Immature natural killer cell (primary cell): ENCODE data around the gene CLEC2L. TPM values are rescaled to one million over a fixed set of nuclear protein-coding genes. Genes with fewer than 3 reads are reported as not detected.

Experiments
- DNase-seq, 3 donors: peaks; one replicate each; pipeline ENCODE4 v3.0.0; 2022; ENCODE audit warnings: mixed read lengths in 1 of 3
- H3K27ac Mint-ChIP-seq, 6 donors: one replicate each; pipeline ENCODE4 v1.8.0; 2020; ENCODE audit warnings: mixed read lengths in 6 of 6, mild to moderate bottlenecking in 5 of 6, inconsistent platforms in 4 of 6, moderate library complexity in 3 of 6
- H3K27me3 Mint-ChIP-seq, 3 donors: one replicate each; pipeline ENCODE4 v1.8.0; 2020 to 2021; ENCODE audit warnings: low read depth in 3 of 3, mild to moderate bottlenecking in 3 of 3, mixed read lengths in 3 of 3, moderate library complexity in 3 of 3, inconsistent platforms in 1 of 3
- H3K36me3 Mint-ChIP-seq, 3 donors: one replicate each; pipeline ENCODE4 v1.8.0; 2020; ENCODE audit warnings: mixed read lengths in 3 of 3, inconsistent platforms in 2 of 3, mild to moderate bottlenecking in 2 of 3
- H3K4me1 Mint-ChIP-seq, 2 donors: one replicate each; pipeline ENCODE4 v1.8.0; 2020; ENCODE audit warnings: inconsistent platforms in 2 of 2, mild to moderate bottlenecking in 2 of 2, mixed read lengths in 2 of 2, moderate library complexity in 1 of 2
- H3K4me3 Mint-ChIP-seq, 5 donors: one replicate each; pipeline ENCODE4 v1.8.0; 2020; ENCODE audit warnings: mild to moderate bottlenecking in 5 of 5, mixed read lengths in 5 of 5, inconsistent platforms in 3 of 5, moderate library complexity in 3 of 5
- H3K9me3 Mint-ChIP-seq, 6 donors: one replicate each; pipeline ENCODE4 v1.8.0; 2020; ENCODE audit warnings: mild to moderate bottlenecking in 6 of 6, mixed read lengths in 6 of 6, inconsistent platforms in 4 of 6, moderate library complexity in 3 of 6
- polyA plus RNA-seq, 3 donors: library from polyadenylated mRNA; unstranded; fragments of 300-500 nt; fragmentation: Illumina TruSeq; gene quantifications; one replicate each; pipeline ENCODE4 v1.2.3, GENCODE V29; 2021

Gene CLEC2L
- polyA plus RNA-seq, 3 donors from 2014 or later, result 0.19 TPM; not detected in 2

DNA sequence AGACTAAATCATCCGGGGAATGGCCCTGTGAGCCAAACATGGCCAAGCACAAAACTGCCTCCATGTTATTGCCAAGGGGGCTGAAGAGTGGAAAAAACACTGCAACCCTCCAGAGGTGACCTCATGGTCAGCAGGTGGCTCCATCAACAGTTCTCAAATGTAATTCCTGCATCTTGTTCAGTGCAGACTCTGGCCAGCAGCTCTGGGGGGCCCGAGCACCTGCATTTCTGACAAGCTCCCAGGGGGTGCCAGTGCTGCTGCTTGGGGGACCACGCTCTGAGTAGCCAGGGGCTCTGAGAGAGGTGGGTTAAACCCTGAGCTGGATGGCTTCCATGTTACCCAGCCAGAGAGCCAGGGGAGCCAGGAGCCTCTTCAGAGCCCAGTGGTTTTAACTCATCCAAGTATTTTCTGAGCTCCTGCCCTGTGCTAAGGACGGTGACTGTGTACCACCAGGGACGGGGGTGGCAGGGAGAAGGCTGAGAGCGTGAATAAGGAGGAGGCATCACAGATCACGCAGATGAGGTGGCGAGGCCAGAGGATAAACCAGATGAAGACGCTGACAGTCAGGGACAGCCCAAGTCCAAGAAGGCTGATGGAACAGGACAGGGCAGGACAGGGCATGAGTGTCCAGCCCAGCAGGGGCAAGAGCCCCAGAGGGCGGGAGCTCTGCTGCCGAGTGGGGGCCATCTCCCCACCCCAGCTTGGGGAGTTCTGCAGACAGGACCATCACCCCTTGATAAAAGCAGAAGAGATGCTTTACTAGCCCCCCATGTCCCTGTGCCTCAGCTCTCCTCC is 52.9 kb downstream of the CLEC2L start:
- H3K36me3 Mint-ChIP-seq, result peaks cover 9 to 30% (median 16%) of the 10 kb centered on the region in 3 donors
- H3K27me3 Mint-ChIP-seq, result peaks cover 0 to 11% (median 9%) of the 10 kb centered on the region in 3 donors
- H3K27ac Mint-ChIP-seq, result peak overlapping the region in 4 of 6 donors; percentile 12 to 45 (median 28)
- no peaks in the 10 kb centered on the region for H3K4me1 Mint-ChIP-seq
- H3K4me3 Mint-ChIP-seq, result no peak overlapping the region
- no peaks in the 10 kb centered on the region for H3K9me3 Mint-ChIP-seq
- no peak for DNase-seq

DNA sequence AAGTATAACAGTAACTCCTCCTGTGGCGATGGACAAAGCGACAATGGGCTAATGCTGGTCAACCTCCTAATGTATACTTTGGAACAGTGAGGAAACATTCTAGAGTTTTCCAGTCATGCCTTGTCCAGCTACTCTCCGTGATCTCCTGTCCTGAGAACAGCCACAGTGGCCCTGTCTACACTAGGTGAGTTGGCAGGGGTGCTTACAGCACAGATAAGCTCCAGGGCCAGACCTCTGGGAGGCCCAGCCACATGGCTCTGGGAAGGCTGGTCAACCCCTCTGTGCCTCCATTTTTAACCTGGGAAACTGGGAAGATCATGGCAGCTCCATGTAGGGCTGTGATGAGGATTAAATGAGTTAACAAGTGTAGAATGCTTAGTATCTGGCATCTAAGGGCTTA is 57.0 kb downstream of the CLEC2L start:
- H3K27ac Mint-ChIP-seq, result peak overlapping the region in 1 of 6 donors; percentile 58

DNA sequence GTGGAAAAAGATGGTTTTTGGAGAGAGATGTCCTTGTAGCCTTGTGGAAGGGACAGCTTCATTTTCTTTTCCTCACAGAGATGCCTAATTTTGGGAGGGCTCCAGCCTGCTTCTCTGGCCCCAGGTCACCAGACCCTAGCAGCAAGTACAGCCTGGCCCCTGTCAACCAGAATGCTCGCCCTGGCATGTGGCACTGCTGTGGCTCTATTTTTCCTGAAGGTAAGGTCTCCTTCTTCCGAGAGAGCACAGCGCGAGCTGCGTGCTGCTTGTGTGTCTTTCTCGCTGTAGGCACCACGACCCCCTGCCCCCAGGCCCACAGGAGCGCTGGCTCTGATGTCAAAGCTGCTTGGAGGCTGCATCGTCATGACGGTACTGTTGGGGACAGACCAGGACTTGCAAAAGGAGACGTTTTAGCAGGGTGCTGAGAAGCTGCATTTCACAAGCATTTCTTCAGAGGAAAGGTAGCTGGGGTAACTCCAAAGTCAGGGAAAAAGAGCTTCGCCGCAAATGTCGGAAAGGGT is 58.7 kb downstream of the CLEC2L start:
- no peaks in the 10 kb centered on the region for H3K9me3 Mint-ChIP-seq
- H3K27ac Mint-ChIP-seq, result peak overlapping the region in 3 of 6 donors; percentile 14 to 77 (median 59)
- H3K4me1 Mint-ChIP-seq, result peaks cover 17 to 21% of the 10 kb centered on the region in 2 donors
- H3K36me3 Mint-ChIP-seq, result peaks cover 16 to 56% (median 21%) of the 10 kb centered on the region in 3 donors
- DNase-seq, result no peak
- H3K4me3 Mint-ChIP-seq, result no peak overlapping the region
- H3K27me3 Mint-ChIP-seq, result peaks cover 2 to 10% (median 5%) of the 10 kb centered on the region in 3 donors

More for the DNA sequence above, 57.0 kb downstream of the CLEC2L start:
- Mint-ChIP-seq H3K9me3 (no peaks in the 10 kb centered on the region), H3K27me3 (peaks cover 2 to 9% (median 9%) of the 10 kb centered on the region in 3 donors), H3K36me3 (peaks cover 4 to 44% (median 16%) of the 10 kb centered on the region in 3 donors), H3K4me1 (peaks cover 17 to 21% of the 10 kb centered on the region in 2 donors), H3K4me3 (no peak overlapping the region)
- no peak for DNase-seq

GRCh38 chr7:139582671-139583155 is 59.2 kb downstream of the CLEC2L start:
- Mint-ChIP-seq H3K36me3 (peaks cover 16 to 60% (median 21%) of the 10 kb centered on the region in 3 donors), H3K4me3 (peak overlapping the region in 2 of 5 donors; percentile 13 to 25), H3K27ac (peak overlapping the region in 5 of 6 donors; percentile 14 to 77 (median 59))

DNA sequence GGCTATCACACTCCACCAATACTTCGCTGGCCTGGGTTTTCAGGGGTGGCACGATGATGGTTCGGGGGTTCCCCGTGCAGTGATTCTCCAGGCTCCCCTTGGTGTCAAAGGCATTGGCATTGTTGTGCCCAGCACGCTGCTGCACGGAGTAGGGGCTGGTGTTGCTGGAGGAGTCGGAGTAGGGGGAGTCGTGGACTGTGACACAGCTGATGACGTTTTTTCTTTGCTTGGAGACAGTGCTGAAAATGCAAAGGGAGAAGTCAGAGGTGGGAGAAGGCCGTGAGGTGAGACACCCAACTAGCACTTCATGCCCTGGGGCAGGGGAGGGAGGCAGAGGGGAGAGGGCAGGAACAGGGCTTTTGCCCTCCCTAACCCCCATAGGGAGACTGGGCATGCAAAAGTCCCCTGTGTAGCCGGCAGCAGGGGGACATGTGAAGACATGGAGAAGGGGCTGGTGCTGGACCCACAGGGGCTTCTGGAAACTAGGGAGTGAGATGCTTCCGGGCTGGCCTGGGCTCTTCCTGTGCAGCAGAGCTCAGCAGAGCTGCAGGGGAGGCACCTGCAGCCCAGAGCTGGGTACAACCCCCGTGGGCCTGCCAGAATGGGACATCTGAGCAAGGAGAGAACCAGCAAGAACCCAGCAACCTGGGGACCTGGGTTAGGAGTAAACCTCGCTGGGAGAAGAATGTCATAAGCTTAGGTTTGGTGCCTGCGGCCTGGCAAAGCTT is 60.5 kb downstream of the CLEC2L start:
- H3K27me3 Mint-ChIP-seq, result peaks cover 2 to 8% (median 5%) of the 10 kb centered on the region in 3 donors
- H3K4me3 Mint-ChIP-seq, result no peak overlapping the region
- peak overlapping the region in 2 of 6 donors; percentile 31 to 83 for H3K27ac Mint-ChIP-seq
- peaks cover 14 to 57% (median 19%) of the 10 kb centered on the region in 3 donors for H3K36me3 Mint-ChIP-seq
- H3K4me1 Mint-ChIP-seq, result peaks cover 19 to 21% of the 10 kb centered on the region in 2 donors
- DNase-seq, result no peak
- no peaks in the 10 kb centered on the region for H3K9me3 Mint-ChIP-seq

More at GRCh38 chr7:139582671-139583155, 59.2 kb downstream of the CLEC2L start:
- no peaks in the 10 kb centered on the region for H3K9me3 Mint-ChIP-seq
- peaks cover 2 to 6% (median 5%) of the 10 kb centered on the region in 3 donors for H3K27me3 Mint-ChIP-seq
- H3K4me1 Mint-ChIP-seq, result peaks cover 17 to 21% of the 10 kb centered on the region in 2 donors
- DNase-seq, result peak; percentile 22 to 47 (median 35)

- H3K4me1 Mint-ChIP-seq, result peaks cover 19 to 21% of the 10 kb centered on the region in 2 donors
These were observed 61.6 kb downstream of the CLEC2L start for GRCh38 chr7:139585042-139585441.

DNA sequence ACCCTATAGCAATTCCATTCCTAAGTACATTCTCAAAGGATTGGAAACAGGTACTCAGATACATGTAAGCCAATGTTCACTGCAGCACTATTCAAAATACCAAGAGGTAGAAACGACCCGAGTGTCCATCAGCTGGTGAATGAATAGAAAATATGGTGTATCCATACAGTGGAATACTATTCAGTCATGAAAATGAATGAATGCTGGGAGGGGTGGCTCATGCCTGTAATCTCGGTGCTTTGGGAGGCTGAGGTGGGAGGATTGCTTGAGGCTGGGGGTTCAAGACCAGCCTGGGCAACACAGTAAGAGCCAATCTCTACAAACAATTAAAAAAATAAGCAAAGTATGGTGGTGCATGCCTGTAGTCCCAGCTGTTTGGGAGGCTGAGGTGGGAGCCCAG is 62.8 kb downstream of the CLEC2L start:
- no peaks in the 10 kb centered on the region for H3K9me3 Mint-ChIP-seq
- H3K4me1 Mint-ChIP-seq, result peaks cover 19 to 21% of the 10 kb centered on the region in 2 donors
- H3K36me3 Mint-ChIP-seq, result peaks cover 16 to 60% (median 20%) of the 10 kb centered on the region in 3 donors
- peak overlapping the region in 1 of 6 donors; percentile 18 for H3K27ac Mint-ChIP-seq
- DNase-seq, result no peak
- H3K4me3 Mint-ChIP-seq, result no peak overlapping the region
- peaks cover 2 to 9% (median 5%) of the 10 kb centered on the region in 3 donors for H3K27me3 Mint-ChIP-seq

More at GRCh38 chr7:139585042-139585441, 61.6 kb downstream of the CLEC2L start:
- Mint-ChIP-seq H3K27me3 (peaks cover 2 to 8% (median 5%) of the 10 kb centered on the region in 3 donors), H3K4me3 (no peak overlapping the region), H3K36me3 (peaks cover 16 to 59% (median 17%) of the 10 kb centered on the region in 3 donors), H3K27ac (no peak overlapping the region), H3K9me3 (no peaks in the 10 kb centered on the region)
- no peak for DNase-seq

DNA sequence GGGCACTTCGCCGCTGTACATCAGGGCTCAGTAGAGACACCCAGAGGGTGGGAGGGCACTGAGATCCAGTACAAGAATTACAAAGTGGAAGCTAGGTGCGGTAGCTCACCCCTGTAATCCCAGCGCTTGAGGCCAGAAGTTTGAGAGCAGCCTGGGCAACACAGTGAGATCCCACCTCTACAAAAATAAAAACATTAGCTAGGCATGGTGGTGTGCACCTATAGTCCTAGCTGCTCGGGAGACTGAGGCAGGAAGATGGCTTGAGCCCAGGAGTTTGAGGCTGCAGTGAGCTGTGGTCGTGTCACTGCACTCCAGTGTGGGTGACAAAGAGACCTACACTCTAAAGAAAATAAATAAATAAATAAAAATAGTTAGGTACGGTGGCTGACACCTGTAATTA is 64.0 kb downstream of the CLEC2L start:
- no peaks in the 10 kb centered on the region for H3K9me3 Mint-ChIP-seq
- H3K27ac Mint-ChIP-seq, result no peak overlapping the region
- no peak for DNase-seq
- no peak overlapping the region for H3K4me3 Mint-ChIP-seq
- H3K36me3 Mint-ChIP-seq, result peaks cover 16 to 55% (median 20%) of the 10 kb centered on the region in 3 donors
- peaks cover 15 to 16% of the 10 kb centered on the region in 2 donors for H3K4me1 Mint-ChIP-seq
- H3K27me3 Mint-ChIP-seq, result peaks cover 0 to 7% (median 3%) of the 10 kb centered on the region in 3 donors

DNA sequence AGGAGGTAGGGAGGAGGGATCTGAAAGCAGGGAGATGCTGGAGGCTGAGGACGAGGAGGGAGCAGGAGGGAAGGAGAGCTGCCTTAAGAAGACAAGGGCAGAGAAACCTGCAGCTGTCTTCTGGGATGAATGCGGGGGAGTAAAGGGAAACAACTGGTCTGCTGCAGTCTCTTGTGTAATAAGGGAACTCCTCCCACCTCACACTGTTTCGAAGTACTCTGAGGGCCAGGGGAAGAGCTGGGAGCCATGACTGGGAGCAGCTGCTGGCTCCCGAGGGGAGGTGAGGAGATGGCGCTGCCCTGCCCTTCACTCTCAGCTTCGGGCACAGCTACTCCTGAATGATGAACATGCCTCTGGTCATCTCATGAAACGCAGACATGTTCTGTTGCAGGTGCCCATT is 65.1 kb downstream of the CLEC2L start:
- no peak for DNase-seq
- peaks cover 0 to 8% (median 7%) of the 10 kb centered on the region in 3 donors for H3K27me3 Mint-ChIP-seq
- peaks cover 16 to 56% (median 19%) of the 10 kb centered on the region in 3 donors for H3K36me3 Mint-ChIP-seq
- H3K4me3 Mint-ChIP-seq, result no peak overlapping the region
- peaks cover 4 to 6% of the 10 kb centered on the region in 2 donors for H3K4me1 Mint-ChIP-seq
- no peaks in the 10 kb centered on the region for H3K9me3 Mint-ChIP-seq
- peak overlapping the region in 2 of 6 donors; percentile 34 for H3K27ac Mint-ChIP-seq

DNA sequence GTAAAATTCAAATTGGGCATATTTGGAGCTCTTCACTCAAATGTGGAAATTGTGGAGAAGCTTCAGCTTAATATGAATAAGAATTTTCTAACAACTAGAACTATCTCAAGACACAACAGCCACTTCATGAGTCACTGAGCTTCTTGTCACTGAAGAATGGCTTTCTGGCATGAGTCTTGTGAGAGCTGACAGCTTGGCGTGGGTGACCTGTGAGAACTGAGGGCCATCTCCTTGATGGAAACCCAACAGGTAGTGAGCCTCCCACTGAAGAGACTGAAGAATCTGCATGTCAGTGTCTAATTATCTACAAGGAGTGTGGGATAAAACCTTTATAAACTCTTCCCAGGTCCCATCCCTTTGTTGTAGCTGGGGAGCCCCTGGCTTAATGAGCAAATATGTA is 66.0 kb downstream of the CLEC2L start:
- no peak for DNase-seq
- peak overlapping the region in 2 of 6 donors; percentile 11 to 29 for H3K27ac Mint-ChIP-seq

GRCh38 chr7:139591550-139592195 is 68.2 kb downstream of the CLEC2L start:
- peaks cover 0 to 2% of the 10 kb centered on the region in 2 donors for H3K4me1 Mint-ChIP-seq
- peaks cover 0 to 3% (median 0%) of the 10 kb centered on the region in 6 donors for H3K9me3 Mint-ChIP-seq
- no peak for DNase-seq
- peaks cover 8 to 66% (median 21%) of the 10 kb centered on the region in 3 donors for H3K36me3 Mint-ChIP-seq
- peak overlapping the region in 2 of 6 donors; percentile 46 to 57 for H3K27ac Mint-ChIP-seq
- H3K4me3 Mint-ChIP-seq, result no peak overlapping the region
- H3K27me3 Mint-ChIP-seq, result peaks cover 0 to 8% (median 8%) of the 10 kb centered on the region in 3 donors

More for the DNA sequence above, 66.0 kb downstream of the CLEC2L start:
- peaks cover 0 to 2% of the 10 kb centered on the region in 2 donors for H3K4me1 Mint-ChIP-seq
- H3K36me3 Mint-ChIP-seq, result peaks cover 16 to 61% (median 21%) of the 10 kb centered on the region in 3 donors
- peaks cover 0 to 7% (median 6%) of the 10 kb centered on the region in 3 donors for H3K27me3 Mint-ChIP-seq
- no peak overlapping the region for H3K4me3 Mint-ChIP-seq
- H3K9me3 Mint-ChIP-seq, result no peaks in the 10 kb centered on the region

GRCh38 chr7:139592801-139593461 is 69.4 kb downstream of the CLEC2L start:
- DNase-seq, result no peak
- no peak overlapping the region for H3K27ac Mint-ChIP-seq
- H3K27me3 Mint-ChIP-seq, result peaks cover 0 to 8% (median 7%) of the 10 kb centered on the region in 3 donors

More at GRCh38 chr7:139592801-139593461, 69.4 kb downstream of the CLEC2L start:
- no peak overlapping the region for H3K4me3 Mint-ChIP-seq
- H3K36me3 Mint-ChIP-seq, result peaks cover 4 to 63% (median 18%) of the 10 kb centered on the region in 3 donors
- H3K9me3 Mint-ChIP-seq, result peaks cover 0 to 3% (median 0%) of the 10 kb centered on the region in 6 donors
- H3K4me1 Mint-ChIP-seq, result peaks cover 0 to 2% of the 10 kb centered on the region in 2 donors
